ENCODE measurements around the gene ARFIP1. TPM values are rescaled to one million over a fixed set of nuclear protein-coding genes. Genes with fewer than 3 reads are reported as not detected.

The ARFIP1 gene
- total RNA-seq, 6 experiments from 2014 or later: 34.8 to 44.3 (median 37.7) TPM

DNA sequence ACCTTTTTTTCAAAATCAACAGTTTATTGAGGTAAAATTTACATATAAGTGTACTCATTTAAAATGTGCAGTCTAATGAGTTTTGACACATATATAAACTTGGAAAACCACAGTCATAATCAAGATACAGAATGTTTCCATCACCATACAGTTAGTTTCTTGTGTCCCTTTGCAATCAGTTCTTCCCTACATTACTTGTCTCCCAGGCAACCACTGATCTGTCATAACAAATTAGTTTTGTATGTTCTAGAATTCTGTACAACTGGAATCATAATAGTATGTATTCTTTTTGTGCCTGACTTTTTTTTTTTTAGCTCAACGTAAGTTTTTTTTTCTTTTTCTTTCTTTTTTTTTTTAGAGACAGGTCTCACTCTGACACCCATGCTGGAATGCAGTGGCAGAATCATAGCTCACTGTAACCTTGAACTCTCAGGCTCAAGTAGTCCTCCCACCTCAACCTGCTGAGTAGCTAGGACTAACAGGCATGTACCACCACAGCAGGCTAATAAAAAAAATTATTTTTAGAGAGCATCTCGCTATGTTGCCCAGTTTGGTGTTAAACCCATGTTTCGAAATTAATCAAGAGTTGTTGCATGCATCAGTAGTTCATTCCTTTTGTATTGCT is 26.9 kb downstream of the ARFIP1 start:
- Mint-ChIP-seq H3K9me3 (no peaks in the 10 kb centered on the region), H3K36me3 (ENCODE audit: low read depth) (peaks cover 19% of the 10 kb centered on the region), H3K4me1 (ENCODE audit: low read depth) (peaks cover 33% of the 10 kb centered on the region), H3K27ac (0 out of 2 replicates have a peak overlapping the region, but pooled peaks have one; percentile 11), H3K27me3 (ENCODE audit: insufficient read depth) (no peaks in the 10 kb centered on the region), H3K4me3 (no peak overlapping the region; the same call in 1 of the 2 replicates)
- TF ChIP-seq, protein P1, sequence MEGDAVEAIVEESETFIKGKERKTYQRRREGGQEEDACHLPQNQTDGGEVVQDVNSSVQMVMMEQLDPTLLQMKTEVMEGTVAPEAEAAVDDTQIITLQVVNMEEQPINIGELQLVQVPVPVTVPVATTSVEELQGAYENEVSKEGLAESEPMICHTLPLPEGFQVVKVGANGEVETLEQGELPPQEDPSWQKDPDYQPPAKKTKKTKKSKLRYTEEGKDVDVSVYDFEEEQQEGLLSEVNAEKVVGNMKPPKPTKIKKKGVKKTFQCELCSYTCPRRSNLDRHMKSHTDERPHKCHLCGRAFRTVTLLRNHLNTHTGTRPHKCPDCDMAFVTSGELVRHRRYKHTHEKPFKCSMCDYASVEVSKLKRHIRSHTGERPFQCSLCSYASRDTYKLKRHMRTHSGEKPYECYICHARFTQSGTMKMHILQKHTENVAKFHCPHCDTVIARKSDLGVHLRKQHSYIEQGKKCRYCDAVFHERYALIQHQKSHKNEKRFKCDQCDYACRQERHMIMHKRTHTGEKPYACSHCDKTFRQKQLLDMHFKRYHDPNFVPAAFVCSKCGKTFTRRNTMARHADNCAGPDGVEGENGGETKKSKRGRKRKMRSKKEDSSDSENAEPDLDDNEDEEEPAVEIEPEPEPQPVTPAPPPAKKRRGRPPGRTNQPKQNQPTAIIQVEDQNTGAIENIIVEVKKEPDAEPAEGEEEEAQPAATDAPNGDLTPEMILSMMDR (IDR thresholded peaks at IDR 0.05): no peak
- DNase-seq: peak; percentile 7

DNA sequence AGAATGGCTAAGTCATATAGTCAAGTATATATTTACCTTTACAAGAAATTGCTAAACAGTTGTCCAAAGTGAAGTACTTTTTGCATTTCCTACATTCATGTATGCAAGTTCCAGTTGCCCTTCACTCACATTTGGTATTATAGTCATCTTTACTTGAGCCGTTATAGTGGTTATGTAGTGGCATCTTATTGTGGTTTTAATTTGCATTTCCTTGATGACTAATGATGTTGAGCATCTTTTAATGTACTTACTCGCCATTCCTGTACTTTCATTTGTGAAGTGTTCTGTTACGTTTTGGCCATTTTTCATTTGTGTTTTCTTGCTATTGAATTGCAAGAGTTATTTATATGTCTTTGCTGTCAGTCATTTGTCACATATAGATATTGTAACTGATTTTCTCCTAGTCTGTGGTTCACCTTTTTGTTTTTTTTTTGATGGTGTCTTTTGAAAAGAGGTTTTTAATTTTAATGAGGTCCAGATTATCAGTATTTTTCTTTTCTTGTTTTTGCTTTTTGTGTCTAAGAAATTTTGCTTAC is 27.6 kb downstream of the ARFIP1 start:
- Mint-ChIP-seq H3K36me3 (ENCODE audit: low read depth) (peaks cover 23% of the 10 kb centered on the region), H3K9me3 (no peaks in the 10 kb centered on the region), H3K27me3 (ENCODE audit: insufficient read depth) (no peaks in the 10 kb centered on the region), H3K4me1 (ENCODE audit: low read depth) (peaks cover 33% of the 10 kb centered on the region), H3K27ac (peak overlapping the region; percentile 76), H3K4me3 (peak overlapping the region; percentile 80)
- TF ChIP-seq, protein P1 (IDR thresholded peaks at IDR 0.05): no peak
- DNase-seq: peak; percentile 59

DNA sequence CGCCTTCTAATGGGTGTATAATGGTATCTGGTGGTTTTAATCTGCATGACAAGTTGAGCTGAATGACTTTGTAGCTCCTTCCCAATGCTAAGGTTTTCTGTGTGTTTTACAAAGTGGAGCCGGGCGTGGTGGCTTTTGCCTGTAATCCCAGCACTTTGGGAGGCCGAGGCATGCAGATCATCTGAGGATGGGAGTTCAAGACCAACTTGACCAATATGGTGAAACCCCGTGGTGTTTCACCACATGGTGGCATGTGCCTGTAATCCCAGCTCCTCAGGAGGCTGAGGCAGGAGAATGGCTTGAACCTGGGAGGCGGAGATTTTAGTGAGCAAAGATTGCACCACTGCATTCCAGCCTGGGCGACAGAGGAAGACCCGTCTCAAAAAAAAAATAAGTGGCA is 28.9 kb downstream of the ARFIP1 start:
- Mint-ChIP-seq H3K9me3 (no peaks in the 10 kb centered on the region), H3K4me1 (ENCODE audit: low read depth) (peaks cover 27% of the 10 kb centered on the region), H3K27me3 (ENCODE audit: insufficient read depth) (no peaks in the 10 kb centered on the region), H3K4me3 (no peak overlapping the region), H3K27ac (no peak overlapping the region), H3K36me3 (ENCODE audit: low read depth) (peaks cover 32% of the 10 kb centered on the region)
- DNase-seq: no peak
- TF ChIP-seq, protein P1 (IDR thresholded peaks at IDR 0.05): no peak

DNA sequence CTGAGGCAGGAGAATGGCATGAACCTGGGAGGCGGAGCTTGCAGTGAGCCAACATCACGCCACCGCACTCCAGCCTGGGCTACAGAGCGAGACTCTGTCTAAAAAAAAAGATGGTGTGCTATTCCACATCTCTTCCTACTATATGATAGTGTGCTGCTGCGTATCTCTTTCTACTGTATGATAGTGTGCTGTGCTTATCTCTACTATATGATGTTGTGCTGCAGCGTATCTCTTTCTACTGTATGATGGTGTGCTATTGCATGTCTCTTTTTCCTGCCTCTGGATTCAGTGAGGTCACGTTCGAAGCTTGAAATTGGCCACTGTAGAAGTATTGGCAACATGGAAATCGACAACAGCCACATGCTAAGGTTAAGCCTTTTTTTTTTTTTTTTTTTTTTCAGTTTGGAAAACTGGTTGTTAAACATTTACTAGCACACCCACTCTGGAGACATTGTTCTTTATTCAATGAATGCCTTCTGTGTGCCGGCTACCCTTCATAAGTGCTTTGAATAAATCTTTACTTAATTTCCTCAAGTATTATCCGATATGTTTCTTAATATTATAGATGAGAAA is 31.0 kb downstream of the ARFIP1 start:
- TF ChIP-seq, protein P1 (IDR thresholded peaks at IDR 0.05): no peak
- no peak for DNase-seq
- Mint-ChIP-seq H3K27ac (no peak overlapping the region), H3K36me3 (ENCODE audit: low read depth) (peaks cover 49% of the 10 kb centered on the region), H3K27me3 (ENCODE audit: insufficient read depth) (no peaks in the 10 kb centered on the region; the same call in 1 of the 2 replicates), H3K4me3 (no peak overlapping the region), H3K4me1 (ENCODE audit: low read depth) (peaks cover 22% of the 10 kb centered on the region), H3K9me3 (no peaks in the 10 kb centered on the region)

DNA sequence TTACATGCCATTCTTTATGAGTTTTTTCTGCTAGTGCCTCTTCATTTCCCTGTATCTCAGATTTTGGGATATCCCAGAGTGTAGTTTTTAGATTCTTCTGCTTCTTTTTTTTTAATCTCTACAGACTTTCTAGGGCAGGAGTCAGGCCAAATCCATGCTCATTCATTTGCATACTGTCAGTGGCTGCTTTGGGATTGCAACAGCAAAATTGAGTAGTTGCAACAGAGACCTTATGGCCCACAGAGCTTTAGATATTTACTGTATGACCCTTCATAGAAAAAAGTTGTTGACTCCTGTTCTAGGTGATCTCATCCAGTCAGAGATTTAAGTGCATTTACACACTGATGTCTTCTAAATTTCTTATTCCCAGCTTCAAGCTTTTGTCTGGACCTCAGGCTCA is 35.3 kb downstream of the ARFIP1 start:
- no peak for DNase-seq
- Mint-ChIP-seq H3K9me3 (peaks cover 4% of the 10 kb centered on the region), H3K27ac (no peak overlapping the region), H3K4me3 (no peak overlapping the region), H3K4me1 (ENCODE audit: low read depth) (peaks cover 14% of the 10 kb centered on the region), H3K27me3 (ENCODE audit: insufficient read depth) (no peaks in the 10 kb centered on the region; the same call in none of the 2 replicates), H3K36me3 (ENCODE audit: low read depth) (peaks cover 67% of the 10 kb centered on the region)
- TF ChIP-seq, protein P1 (IDR thresholded peaks at IDR 0.05): no peak
